ENCODE data around the gene SPANXN2.
A peak's percentile ranks its signal among the peaks of the same experiment; 100 is the strongest.
"Not testable (repeated sequence)": the region's sequence is repeated elsewhere in the genome, so short reads cannot be mapped to it uniquely, and the experiment has no call there.

SPANXN2 gene

GRCh38 chrX:143720652-143721051 lies at the start of gene SPANXN2:
SPANXN2 (minus strand) TSS chrX:143720752; CDS start chrX:143720668, 84 bp downstream.
- not testable (repeated sequence) for DNase-seq

DNA sequence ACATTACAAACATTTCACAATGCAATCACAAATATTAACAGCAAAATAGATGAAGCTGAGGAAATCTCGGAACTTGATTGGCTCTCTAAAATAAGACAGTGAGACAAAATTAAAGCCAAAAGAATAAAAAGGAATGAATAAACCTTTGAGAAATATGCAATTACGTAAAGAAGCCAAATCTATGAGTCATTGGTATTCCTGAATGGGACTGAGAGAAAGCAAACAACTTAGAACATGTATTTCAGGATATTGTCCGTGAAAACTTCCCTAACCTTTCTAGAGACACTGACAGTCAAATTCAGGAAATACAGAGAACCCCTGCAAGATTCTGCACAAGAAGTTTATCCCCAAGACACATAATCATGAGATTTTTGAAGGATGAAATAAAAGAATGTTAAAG lies 48.4 kb upstream of the SPANXN2 start:
- no peak for DNase-seq

- DNase-seq = not testable (repeated sequence)
Observed at GRCh38 chrX:143767789-143768188, 47.2 kb upstream of the SPANXN2 start.

DNA sequence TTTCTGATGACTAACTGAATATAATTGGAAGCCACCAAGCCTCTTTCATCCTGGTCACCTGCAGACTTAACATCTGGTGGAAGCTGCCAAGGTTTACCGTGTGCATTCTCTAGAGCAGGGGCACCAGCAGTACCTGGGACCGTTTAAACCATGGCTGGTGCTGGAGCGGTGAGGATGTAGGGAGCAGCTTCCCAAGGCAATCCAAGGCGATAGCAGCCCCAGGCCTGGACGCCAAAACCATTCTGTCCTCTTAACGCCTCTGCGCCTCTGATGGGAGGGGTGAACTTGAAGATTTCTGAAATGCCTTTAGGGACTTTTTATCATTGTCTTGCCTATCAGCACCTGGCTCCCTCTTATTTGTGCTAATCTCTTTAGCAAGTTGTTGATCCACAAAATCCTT lies 37.3 kb upstream of the SPANXN2 start:
- DNase-seq = no peak

DNA sequence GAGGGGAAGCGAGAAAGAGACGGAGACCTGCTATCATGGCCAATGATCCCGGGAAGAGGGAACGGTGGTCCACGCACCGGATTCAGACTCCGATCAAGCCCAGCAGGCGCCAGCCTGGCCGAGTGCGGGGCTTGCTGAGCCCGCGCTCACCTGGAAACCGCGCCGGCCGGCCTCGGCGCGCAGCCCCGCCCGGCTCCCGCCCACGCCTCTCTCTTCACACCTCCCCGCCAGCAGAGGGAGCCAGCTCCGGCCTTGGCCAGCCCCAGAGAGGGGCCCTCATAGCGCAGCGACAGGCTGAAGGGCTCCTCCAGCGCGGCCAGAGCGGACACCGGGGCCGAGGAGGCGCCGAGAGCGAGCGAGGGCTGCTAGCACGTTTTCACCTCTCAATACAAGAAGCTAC lies 36.8 kb upstream of the SPANXN2 start:
- no peak for DNase-seq

DNA sequence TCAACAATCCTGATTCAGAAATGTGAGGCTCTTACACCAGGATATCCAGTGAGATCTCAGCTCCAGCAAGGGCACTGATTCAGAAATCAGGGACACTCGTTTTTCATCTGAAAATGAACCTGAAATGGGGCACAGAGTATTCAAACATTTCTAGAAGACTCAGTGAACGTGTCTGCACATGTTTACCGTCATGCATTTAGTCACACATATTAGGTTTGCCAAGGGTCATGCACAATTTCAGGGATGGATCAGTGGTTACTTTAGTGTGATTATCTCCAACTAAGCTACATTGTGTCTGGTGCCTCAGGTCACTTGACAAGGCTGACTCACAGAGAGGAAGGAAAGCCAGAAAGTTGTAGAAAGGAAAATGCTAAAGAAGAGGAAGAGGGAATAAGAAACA lies 33.6 kb upstream of the SPANXN2 start:
- no peak for DNase-seq

- DNase-seq = no peak
Observed at GRCh38 chrX:143733866-143734265, 13.3 kb upstream of the SPANXN2 start.

GRCh38 chrX:143726296-143726695 lies 5.7 kb upstream of the SPANXN2 start:
- DNase-seq = no peak

- no peak for DNase-seq
Observed at GRCh38 chrX:143701460-143701859, 19.1 kb downstream of the SPANXN2 start.

- DNase-seq = no peak
Observed at GRCh38 chrX:143694885-143695284, 25.7 kb downstream of the SPANXN2 start.

DNA sequence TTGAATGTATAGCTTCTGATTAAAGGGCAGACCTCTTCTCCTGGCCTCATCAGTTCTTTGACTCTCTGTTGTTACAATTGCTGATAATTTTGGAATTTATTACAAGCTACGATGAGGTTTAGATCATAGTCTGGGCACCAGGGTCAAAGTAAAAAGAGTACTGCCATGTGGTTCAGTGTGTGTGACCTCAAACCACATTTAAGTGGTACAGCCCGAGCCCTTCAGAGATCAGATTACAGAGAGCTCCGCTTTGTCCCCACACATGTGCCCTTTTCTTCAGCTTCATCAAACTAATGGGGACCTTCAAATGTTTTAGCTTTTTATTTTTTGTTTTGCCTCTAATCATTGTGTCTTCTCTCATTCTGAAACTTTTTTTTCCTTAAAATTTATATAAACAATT lies 37.1 kb downstream of the SPANXN2 start:
- DNase-seq = no peak

- DNase-seq = no peak
Observed at GRCh38 chrX:143674926-143675325, 45.6 kb downstream of the SPANXN2 start.

DNA sequence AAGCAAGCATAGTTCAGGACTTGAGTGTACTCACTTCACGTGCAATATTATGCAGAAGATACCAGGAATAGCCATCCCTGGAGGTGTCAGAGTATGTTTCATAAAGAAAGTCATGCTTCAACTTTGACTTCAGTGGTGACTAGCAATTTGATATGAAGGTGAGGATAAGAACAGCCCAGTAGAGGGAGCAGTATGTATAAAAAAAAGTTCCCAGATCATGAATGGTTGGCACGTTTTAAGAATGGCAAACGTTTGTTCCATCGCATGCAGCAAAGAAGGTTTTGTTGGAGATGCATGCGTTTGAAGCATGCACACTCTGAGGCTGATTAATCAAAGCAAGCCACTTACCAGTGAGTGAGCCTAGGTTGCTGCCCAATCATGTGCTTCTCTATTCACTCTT lies 51.2 kb downstream of the SPANXN2 start:
- no peak for DNase-seq

GRCh38 chrX:143664302-143664701 lies 56.2 kb downstream of the SPANXN2 start:
- DNase-seq = peak in 1 of 14 donors; percentile 1

- DNase-seq = no peak
Observed at GRCh38 chrX:143663755-143664154, 56.8 kb downstream of the SPANXN2 start.

Measured in C1 segment of cervical spinal cord (tissue), 14 donors.